Measurements from ENCODE around the gene IQCF6. TPM values are rescaled to one million over a fixed set of nuclear protein-coding genes. Genes with fewer than 3 reads are reported as not detected.

IQCF6 gene
- total and polyA plus RNA-seq, 7 experiments from 2014 or later = not detected

- Histone ChIP-seq H3K36me3 (ENCODE audit: control insufficient read depth in 2 of 3, insufficient read depth in 3 of 3, low read length in 3 of 3) (no peaks in the 10 kb centered on the region), H3K27ac (ENCODE audit: low read depth, low read length) (no peak overlapping the region), H3K4me3 (ENCODE audit: low read length) (no peak overlapping the region), H3K27me3 (ENCODE audit: control insufficient read depth in 2 of 2, insufficient read depth in 2 of 2, low read length in 2 of 2) (no peaks in the 10 kb centered on the region), H3K4me1 (ENCODE audit: control insufficient read depth in 2 of 2, insufficient read depth in 2 of 2, low read length in 2 of 2) (no peaks in the 10 kb centered on the region), H3K9me3 (ENCODE audit: control insufficient read depth in 2 of 3, low read length in 3 of 3) (no peaks in the 10 kb centered on the region)
- ATAC-seq = peak; percentile 70
- ChIA-PET CTCF (interaction anchor here (1.0 to 4.2 kb wide), 4 partner anchors 160 to 1185 kb away, joined by 3 to 49 read pairs (median 4); partner anchors contain the start of gene DCAF1), POLR2A (interaction anchor here (1.0 kb wide), 1 partner anchor 298 kb away, joined by 4 read pairs; no protein-coding TSS in a partner anchor)
- H3K9me3 Mint-ChIP-seq = no peaks in the 10 kb centered on the region
- H3K36me3 Mint-ChIP-seq = peaks cover 0 to 2% (median 0%) of the 10 kb centered on the region in 5 donors
- peaks cover 5 to 16% (median 13%) of the 10 kb centered on the region in 5 donors for H3K27me3 Mint-ChIP-seq
- intact Hi-C loops (cut with micrococcal nuclease) = loop anchor here (1.0 kb wide), 6 partner anchors 81 to 409 kb away; partner anchors contain the start of gene RBM15B (in 1 of the 2)
- peak in 7 of 9 donors; percentile 23 to 66 (median 55) for DNase-seq
- peaks cover 4 to 48% (median 13%) of the 10 kb centered on the region in 7 donors for H3K4me1 Mint-ChIP-seq
- H3K4me3 Mint-ChIP-seq = no peak overlapping the region
- H3K27ac Mint-ChIP-seq = no peak overlapping the region
Measured at GRCh38 chr3:51799879-51800749, 21.1 kb upstream of the IQCF6 start.

GRCh38 chr3:51798411-51798963 lies 19.4 kb upstream of the IQCF6 start:
- no peaks in the 10 kb centered on the region for H3K36me3 ChIP-seq (ENCODE audit: control insufficient read depth in 2 of 3, insufficient read depth in 3 of 3, low read length in 3 of 3)
- Mint-ChIP-seq H3K27ac (peak overlapping the region in 1 of 9 donors; percentile 30), H3K9me3 (no peaks in the 10 kb centered on the region), H3K4me1 (peaks cover 2 to 41% (median 11%) of the 10 kb centered on the region in 7 donors), H3K36me3 (peaks cover 0 to 2% (median 0%) of the 10 kb centered on the region in 5 donors), H3K27me3 (peaks cover 5 to 17% (median 13%) of the 10 kb centered on the region in 5 donors), H3K4me3 (peak overlapping the region in 2 of 10 donors; percentile 16 to 21)
- ChIA-PET POLR2A (interaction anchor here (0.6 to 1.4 kb wide), 3 partner anchors 112 to 299 kb away, joined by 4 to 5 read pairs (median 4); partner anchors contain the start of gene DCAF1), CTCF (interaction anchor here (0.8 to 4.2 kb wide), 7 partner anchors 13 to 409 kb away, joined by 3 to 49 read pairs (median 4); partner anchors contain the start of gene DCAF1)
- no peak for DNase-seq
- no peaks in the 10 kb centered on the region for H3K27me3 ChIP-seq (ENCODE audit: control insufficient read depth in 2 of 2, insufficient read depth in 2 of 2, low read length in 2 of 2)
- H3K4me3 ChIP-seq (ENCODE audit: low read length) = no peak overlapping the region
- no peaks in the 10 kb centered on the region for H3K4me1 ChIP-seq (ENCODE audit: control insufficient read depth in 2 of 2, insufficient read depth in 2 of 2, low read length in 2 of 2)
- no peak overlapping the region for H3K27ac ChIP-seq (ENCODE audit: low read depth, low read length)
- intact Hi-C loops (cut with micrococcal nuclease) = loop anchor here in 1 of 2 donors (1.0 kb wide), 1 partner anchor 156 kb away; no protein-coding TSS in a partner anchor
- no peak for ATAC-seq
- H3K9me3 ChIP-seq (ENCODE audit: control insufficient read depth in 2 of 3, low read length in 3 of 3) = no peaks in the 10 kb centered on the region

- ATAC-seq = no peak
- Mint-ChIP-seq H3K4me3 (peak overlapping the region in 1 of 10 donors; percentile 40), H3K4me1 (peaks cover 2 to 37% (median 11%) of the 10 kb centered on the region in 7 donors), H3K9me3 (no peaks in the 10 kb centered on the region), H3K27me3 (peaks cover 5 to 17% (median 13%) of the 10 kb centered on the region in 5 donors), H3K36me3 (peaks cover 0 to 2% (median 0%) of the 10 kb centered on the region in 5 donors), H3K27ac (peak overlapping the region in 1 of 9 donors; percentile 15)
- ChIA-PET POLR2A (no interaction called here), CTCF (interaction anchor here (0.7 to 4.2 kb wide), 3 partner anchors 156 to 308 kb away, joined by 3 to 49 read pairs (median 4); partner anchors contain the start of gene DCAF1)
- no peak overlapping the region for H3K27ac ChIP-seq (ENCODE audit: low read depth, low read length)
- no peaks in the 10 kb centered on the region for H3K27me3 ChIP-seq (ENCODE audit: control insufficient read depth in 2 of 2, insufficient read depth in 2 of 2, low read length in 2 of 2)
- H3K4me1 ChIP-seq (ENCODE audit: control insufficient read depth in 2 of 2, insufficient read depth in 2 of 2, low read length in 2 of 2) = no peaks in the 10 kb centered on the region
- no peak for DNase-seq
- H3K4me3 ChIP-seq (ENCODE audit: low read length) = no peak overlapping the region
- no peaks in the 10 kb centered on the region for H3K9me3 ChIP-seq (ENCODE audit: control insufficient read depth in 2 of 3, low read length in 3 of 3)
- H3K36me3 ChIP-seq (ENCODE audit: control insufficient read depth in 2 of 3, insufficient read depth in 3 of 3, low read length in 3 of 3) = no peaks in the 10 kb centered on the region
- intact Hi-C loops (cut with micrococcal nuclease) = loop anchor here in 1 of 2 donors (2.0 kb wide), 1 partner anchor 406 kb away; the partner anchor contains the start of gene RBM15B
Measured at GRCh38 chr3:51796854-51797253, 17.8 kb upstream of the IQCF6 start.

- Mint-ChIP-seq H3K4me3 (no peak overlapping the region), H3K27ac (no peak overlapping the region), H3K9me3 (no peaks in the 10 kb centered on the region), H3K36me3 (peaks cover 0 to 2% (median 0%) of the 10 kb centered on the region in 5 donors), H3K4me1 (peaks cover 3 to 35% (median 7%) of the 10 kb centered on the region in 7 donors), H3K27me3 (peaks cover 5 to 17% (median 13%) of the 10 kb centered on the region in 5 donors)
- ATAC-seq (no peak), DNase-seq (no peak)
- Histone ChIP-seq H3K4me3 (ENCODE audit: low read length) (no peak overlapping the region), H3K9me3 (ENCODE audit: control insufficient read depth in 2 of 3, low read length in 3 of 3) (no peaks in the 10 kb centered on the region), H3K4me1 (ENCODE audit: control insufficient read depth in 2 of 2, insufficient read depth in 2 of 2, low read length in 2 of 2) (no peaks in the 10 kb centered on the region), H3K36me3 (ENCODE audit: control insufficient read depth in 2 of 3, insufficient read depth in 3 of 3, low read length in 3 of 3) (no peaks in the 10 kb centered on the region), H3K27me3 (ENCODE audit: control insufficient read depth in 2 of 2, insufficient read depth in 2 of 2, low read length in 2 of 2) (no peaks in the 10 kb centered on the region), H3K27ac (ENCODE audit: low read depth, low read length) (no peak overlapping the region)
- ChIA-PET POLR2A (no interaction called here), CTCF (no interaction called here)
- intact Hi-C loops (cut with micrococcal nuclease) = no loop called here
Measured at GRCh38 chr3:51794206-51794605, 15.2 kb upstream of the IQCF6 start.

- no peaks in the 10 kb centered on the region for H3K9me3 ChIP-seq (ENCODE audit: control insufficient read depth in 2 of 3, low read length in 3 of 3)
- peak overlapping the region in 1 of 9 donors; percentile 37 for H3K27ac Mint-ChIP-seq
- no peak overlapping the region for H3K4me3 ChIP-seq (ENCODE audit: low read length)
- H3K4me1 Mint-ChIP-seq = peaks cover 0 to 19% (median 0%) of the 10 kb centered on the region in 7 donors
- no peaks in the 10 kb centered on the region for H3K9me3 Mint-ChIP-seq
- ChIA-PET POLR2A (no interaction called here), CTCF (no interaction called here)
- no peaks in the 10 kb centered on the region for H3K36me3 Mint-ChIP-seq
- no peaks in the 10 kb centered on the region for H3K27me3 ChIP-seq (ENCODE audit: control insufficient read depth in 2 of 2, insufficient read depth in 2 of 2, low read length in 2 of 2)
- peaks cover 0 to 19% (median 10%) of the 10 kb centered on the region in 5 donors for H3K27me3 Mint-ChIP-seq
- H3K4me1 ChIP-seq (ENCODE audit: control insufficient read depth in 2 of 2, insufficient read depth in 2 of 2, low read length in 2 of 2) = no peaks in the 10 kb centered on the region
- H3K4me3 Mint-ChIP-seq = no peak overlapping the region
- intact Hi-C loops (cut with micrococcal nuclease) = no loop called here
- no peak overlapping the region for H3K27ac ChIP-seq (ENCODE audit: low read depth, low read length)
- ATAC-seq (no peak), DNase-seq (no peak)
- H3K36me3 ChIP-seq (ENCODE audit: control insufficient read depth in 2 of 3, insufficient read depth in 3 of 3, low read length in 3 of 3) = no peaks in the 10 kb centered on the region
Measured at GRCh38 chr3:51792206-51792605, 13.2 kb upstream of the IQCF6 start.

- Histone ChIP-seq H3K36me3 (ENCODE audit: control insufficient read depth in 2 of 3, insufficient read depth in 3 of 3, low read length in 3 of 3) (no peaks in the 10 kb centered on the region), H3K27ac (ENCODE audit: low read depth, low read length) (no peak overlapping the region), H3K27me3 (ENCODE audit: control insufficient read depth in 2 of 2, insufficient read depth in 2 of 2, low read length in 2 of 2) (no peaks in the 10 kb centered on the region), H3K9me3 (ENCODE audit: control insufficient read depth in 2 of 3, low read length in 3 of 3) (no peaks in the 10 kb centered on the region), H3K4me1 (ENCODE audit: control insufficient read depth in 2 of 2, insufficient read depth in 2 of 2, low read length in 2 of 2) (no peaks in the 10 kb centered on the region), H3K4me3 (ENCODE audit: low read length) (no peak overlapping the region)
- no peaks in the 10 kb centered on the region for H3K9me3 Mint-ChIP-seq
- ChIA-PET POLR2A (no interaction called here), CTCF (no interaction called here)
- no peak overlapping the region for H3K4me3 Mint-ChIP-seq
- H3K36me3 Mint-ChIP-seq = no peaks in the 10 kb centered on the region
- intact Hi-C loops (cut with micrococcal nuclease) = no loop called here
- peaks cover 0 to 23% (median 2%) of the 10 kb centered on the region in 5 donors for H3K27me3 Mint-ChIP-seq
- no peak overlapping the region for H3K27ac Mint-ChIP-seq
- peaks cover 0 to 9% (median 0%) of the 10 kb centered on the region in 7 donors for H3K4me1 Mint-ChIP-seq
- no peak for DNase-seq
- no peak for ATAC-seq
Measured at GRCh38 chr3:51789437-51789836, 10.4 kb upstream of the IQCF6 start.
